HG02973 (cell line): ENCODE results near the gene MYRF.

Source experiments
- ATAC-seq: cut with Tn5 transposase; IDR thresholded peaks from one replicate; pipeline ENCODE4 v1.9.1; 2021; ENCODE audit warnings: moderate library complexity; ENCODE audit not compliant: unreplicated experiment

MYRF gene

DNA sequence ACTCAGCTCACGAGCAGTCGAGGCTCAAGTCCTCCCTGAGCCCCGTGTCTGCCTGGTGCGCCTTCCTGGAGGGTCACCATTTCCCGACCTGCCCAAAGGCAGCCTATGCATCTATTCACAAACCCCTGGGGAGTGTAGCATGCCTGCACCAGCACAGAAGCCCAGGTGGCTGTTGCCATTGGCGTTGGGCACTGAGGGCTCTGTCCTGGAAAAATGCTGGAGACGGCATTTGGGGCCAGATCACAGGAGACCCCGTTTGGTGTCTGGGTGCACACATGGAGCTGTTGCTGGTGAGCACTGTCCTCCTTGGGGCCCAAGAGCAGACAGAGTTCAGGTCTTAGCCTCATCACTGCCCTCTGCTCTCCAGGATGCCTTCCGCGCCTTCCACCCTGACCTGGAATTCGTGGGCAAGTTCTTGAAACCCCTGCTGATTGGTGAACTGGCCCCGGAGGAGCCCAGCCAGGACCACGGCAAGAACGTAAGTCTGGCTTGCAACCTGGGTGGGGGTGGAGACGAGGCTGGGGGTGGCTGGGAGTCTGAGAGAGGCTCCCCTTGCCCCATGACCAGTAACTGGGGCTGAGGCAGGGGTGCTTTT is 85.1 kb downstream of the MYRF start:
- ATAC-seq: no peak
